IMR-90 (cell line): ENCODE data around the gene COX8A. TPM values are rescaled to one million over a fixed set of nuclear protein-coding genes. Genes with fewer than 3 reads are reported as not detected.
A peak's percentile ranks its signal among the peaks of the same experiment; 100 is the strongest.

ENCODE experiments used
- ATAC-seq: fragments of 200-7000 bp; cut with Tn5 transposase; 2 replicates; pipeline ENCODE4 v1.9.1; 2020; ENCODE audit warnings: low read depth, mild to moderate bottlenecking, moderate library complexity
- BruUV-seq: library from RNA; stranded (reverse); fragments of 400-500 nt; replicated peaks from 2 replicates; lab custom pipeline; 2021; lab: Mats Ljungman, UMichigan
- CTCF ChIA-PET: fragments of 300-600 bp; formaldehyde crosslinking; extraction: SDS; loops from one replicate; lab custom pipeline; 2021; ENCODE audit warnings: antibody characterized with exemption; lab: Yijun Ruan, JAX
- POLR2A ChIA-PET: fragments of 300-600 bp; sonication (Branson Sonifier 250); formaldehyde crosslinking; loops from one replicate; lab custom pipeline; 2022; ENCODE audit warnings: antibody characterized with exemption; ENCODE audit not compliant: unreplicated experiment; lab: Charles Lee
- DNase-seq: peaks from one replicate; pipeline ENCODE4 v3.0.0; 2013
- H2AFZ ChIP-seq: replicated peaks from 2 replicates; pipeline ENCODE3; 2013; ENCODE audit warnings: low read length, mild to moderate bottlenecking; ENCODE audit not compliant: poor library complexity
- H2AK5ac ChIP-seq: 2 replicates; pipeline ENCODE4 v1.6.1; 2013; ENCODE audit warnings: low read depth, low read length, inconsistent platforms
- H2AK9ac ChIP-seq: replicated peaks from 2 replicates; pipeline ENCODE3; 2013; ENCODE audit warnings: mild to moderate bottlenecking, low read depth, low read length, moderate library complexity; ENCODE audit not compliant: poor library complexity
- H2BK120ac ChIP-seq: 2 replicates; pipeline ENCODE4 v1.6.1; 2013; ENCODE audit warnings: low read depth, low read length, inconsistent platforms
- H2BK15ac ChIP-seq: 3 replicates; pipeline ENCODE4 v1.6.1; 2013; ENCODE audit warnings: low read depth, low read length, inconsistent platforms
- H2BK20ac ChIP-seq: 2 replicates; pipeline ENCODE4 v1.6.1; 2013; ENCODE audit warnings: low read depth, mild to moderate bottlenecking, inconsistent platforms, low read length, moderate library complexity
- H2BK5ac ChIP-seq: 2 replicates; pipeline ENCODE4 v1.6.1; 2013; ENCODE audit warnings: mild to moderate bottlenecking, low read depth, low read length, inconsistent platforms; ENCODE audit not compliant: poor library complexity, severe bottlenecking
- H3K14ac ChIP-seq: replicated peaks from 2 replicates; pipeline ENCODE4 v1.6.1; 2013; ENCODE audit warnings: low read depth, low read length, inconsistent platforms
- H3K18ac ChIP-seq: 2 replicates; pipeline ENCODE4 v1.6.1; 2013; ENCODE audit warnings: low read depth, low read length, control low read depth
- H3K23ac ChIP-seq: 2 replicates; pipeline ENCODE4 v1.6.1; 2013; ENCODE audit warnings: low read depth, low read length, inconsistent platforms
- H3K27ac ChIP-seq: 2 replicates; pipeline ENCODE4 v1.5.1; 2013; ENCODE audit warnings: mild to moderate bottlenecking, control low read depth, low read length; ENCODE audit not compliant: insufficient read depth
- H3K27me3 ChIP-seq: 2 replicates; pipeline ENCODE4 v1.6.1; 2013; ENCODE audit warnings: low read length; ENCODE audit not compliant: control insufficient read depth, insufficient read depth
- H3K36me3 ChIP-seq: 2 replicates; pipeline ENCODE4 v1.6.1; 2013; ENCODE audit warnings: low read length, mixed read lengths; ENCODE audit not compliant: control insufficient read depth, insufficient read depth
- H3K4ac ChIP-seq: 2 replicates; pipeline ENCODE4 v1.6.1; 2013; ENCODE audit warnings: low read depth, low read length, inconsistent platforms
- H3K4me1 ChIP-seq: 2 replicates; pipeline ENCODE4 v1.6.1; 2013; ENCODE audit warnings: low read length, mixed read lengths; ENCODE audit not compliant: control insufficient read depth, insufficient read depth
- H3K4me2 ChIP-seq: 2 replicates; pipeline ENCODE4 v1.6.1; 2013; ENCODE audit warnings: low read depth, mild to moderate bottlenecking, control low read depth, low read length, moderate library complexity
- H3K4me3 ChIP-seq: 2 replicates; pipeline ENCODE4 v1.5.1; 2013; ENCODE audit warnings: low read depth, mild to moderate bottlenecking, control low read depth, low read length, moderate library complexity; ENCODE audit not compliant: insufficient read depth
- H3K56ac ChIP-seq: 2 replicates; pipeline ENCODE4 v1.6.1; 2013; ENCODE audit warnings: low read length, inconsistent platforms; ENCODE audit not compliant: insufficient read depth; ENCODE audit errors: extremely low read depth
- H3K79me1 ChIP-seq, 2 experiments: 2 replicates each; pipeline ENCODE4 v1.6.1; 2013; ENCODE audit warnings: low read length in 2 of 2, inconsistent platforms in 1 of 2, low read depth in 1 of 2
- H3K9ac ChIP-seq: 2 replicates; pipeline ENCODE4 v1.6.1; 2013; ENCODE audit warnings: low read depth, low read length, control low read depth
- H3K9me1 ChIP-seq: 2 replicates; pipeline ENCODE4 v1.6.1; 2013; ENCODE audit warnings: low read length, inconsistent platforms; ENCODE audit not compliant: insufficient read depth
- H3K9me3 ChIP-seq: 2 replicates; pipeline ENCODE4 v1.6.1; 2013; ENCODE audit warnings: low read length; ENCODE audit not compliant: control insufficient read depth, insufficient read depth
- H4K20me1 ChIP-seq: 2 replicates; pipeline ENCODE4 v1.6.1; 2013; ENCODE audit warnings: low read length, inconsistent platforms; ENCODE audit not compliant: insufficient read depth
- H4K5ac ChIP-seq: 2 replicates; pipeline ENCODE4 v1.6.1; 2013; ENCODE audit warnings: mild to moderate bottlenecking, low read depth, low read length, control low read depth
- H4K8ac ChIP-seq, 2 experiments: 2 replicates each; pipeline ENCODE4 v1.6.1; 2013; ENCODE audit warnings: low read depth in 2 of 2, low read length in 2 of 2, control low read depth in 1 of 2, inconsistent platforms in 1 of 2
- H4K91ac ChIP-seq: 2 replicates; pipeline ENCODE4 v1.6.1; 2013; ENCODE audit warnings: low read depth, low read length, inconsistent platforms; ENCODE audit not compliant: insufficient read depth
- BHLHE40 ChIP-seq: fragments of 150-350 bp; IDR thresholded peaks from 2 replicates; pipeline ENCODE4 v1.6.1; 2016; ENCODE audit warnings: mild to moderate bottlenecking, low read depth, low read length
- CEBPB ChIP-seq: IDR thresholded peaks from 2 replicates; pipeline ENCODE4 v1.6.1; 2012; ENCODE audit warnings: low read depth, low read length, improper control_type of control experiment
- CHD1 ChIP-seq: IDR thresholded peaks from 2 replicates; pipeline ENCODE4 v1.6.1; 2012; ENCODE audit warnings: low read depth, low read length, improper control_type of control experiment
- CTCF ChIP-seq: conservative IDR thresholded peaks from 2 replicates; pipeline ENCODE4 v1.5.1; 2012; ENCODE audit warnings: mild to moderate bottlenecking, low read depth, low read length, improper control_type of control experiment
- ELK1 ChIP-seq: fragments of 150-350 bp; IDR thresholded peaks from 2 replicates; pipeline ENCODE4 v1.6.1; 2016; ENCODE audit warnings: low read depth, mild to moderate bottlenecking, low read length, moderate library complexity, borderline replicate concordance
- FOS ChIP-seq: fragments of 150-350 bp; IDR thresholded peaks from 2 replicates; pipeline ENCODE4 v1.6.1; 2016; ENCODE audit warnings: low read depth, low read length
- MAFK ChIP-seq: IDR thresholded peaks from 2 replicates; pipeline ENCODE4 v1.6.1; 2012; ENCODE audit warnings: low read depth, low read length, improper control_type of control experiment
- MAZ ChIP-seq: IDR thresholded peaks from 2 replicates; pipeline ENCODE4 v1.6.1; 2012; ENCODE audit warnings: low read depth, mild to moderate bottlenecking, low read length, improper control_type of control experiment, moderate library complexity, borderline replicate concordance
- MXI1 ChIP-seq: IDR thresholded peaks from 2 replicates; pipeline ENCODE4 v1.6.1; 2012; ENCODE audit warnings: low read depth, mild to moderate bottlenecking, low read length, moderate library complexity, borderline replicate concordance
- NFE2L2 ChIP-seq: fragments of 150-350 bp; IDR thresholded peaks from 2 replicates; pipeline ENCODE4 v1.6.1; 2016; ENCODE audit warnings: low read depth, mild to moderate bottlenecking, low read length
- POLR2A ChIP-seq: IDR thresholded peaks from 2 replicates; pipeline ENCODE4 v1.6.1; 2012; ENCODE audit warnings: mild to moderate bottlenecking, low read depth, low read length
- RAD21 ChIP-seq: IDR thresholded peaks from 2 replicates; pipeline ENCODE4 v1.6.1; 2012; ENCODE audit warnings: low read length, improper control_type of control experiment
- RCOR1 ChIP-seq: IDR thresholded peaks from 2 replicates; pipeline ENCODE4 v1.6.1; 2012; ENCODE audit warnings: mild to moderate bottlenecking, low read length, improper control_type of control experiment; ENCODE audit not compliant: insufficient replicate concordance
- RFX5 ChIP-seq: IDR thresholded peaks from 2 replicates; pipeline ENCODE4 v1.8.0; 2012; ENCODE audit warnings: low read depth, mild to moderate bottlenecking, low read length, moderate library complexity
- SMC3 ChIP-seq: fragments of 150-350 bp; IDR thresholded peaks from 2 replicates; pipeline ENCODE4 v1.6.1; 2016; ENCODE audit warnings: low read depth, mild to moderate bottlenecking, antibody characterized with exemption, low read length, moderate library complexity
- USF2 ChIP-seq: fragments of 150-350 bp; IDR thresholded peaks from 2 replicates; pipeline ENCODE4 v1.6.1; 2017; ENCODE audit warnings: mild to moderate bottlenecking, antibody characterized with exemption, low read length, low read depth
- WGBS, 2 experiments: methylation state at CpG; one replicate each; pipeline versions ENCODE4 v1.1.5 to v1.1.7; 2013; ENCODE audit warnings: missing lambda C conversion rate in 2 of 2; ENCODE audit not compliant: insufficient read length in 1 of 2; ENCODE audit errors: extremely low coverage in 2 of 2; 5-methylcytosine and 5-hydroxymethylcytosine counted together
- dilution Hi-C: fragments of 300-500 bp; cut with HindIII; formaldehyde crosslinking; loops from one replicate; pipeline ENCODE4 v1.14.3; 2018; ENCODE audit warnings: low sequenced_read_pairs; ENCODE audit not compliant: unreplicated experiment
- in situ Hi-C: fragments of 300-500 bp; cut with MboI; formaldehyde crosslinking; loops from 3 replicates; pipeline ENCODE4 v1.14.3; 2019; ENCODE audit warnings: low sequenced_read_pairs, inconsistent platforms, mixed read lengths
- intact Hi-C: fragments of 100-400 bp; cut with micrococcal nuclease; formaldehyde crosslinking; loops from 2 replicates; pipeline ENCODE4 v1.10.0; 2022
- polyA plus RNA-seq, 3 experiments: library from polyadenylated mRNA; depleted of rRNA; stranded (reverse); fragments of >200 nt; gene quantifications; 2 replicates each; pipeline ENCODE4 v1.2.3, GENCODE V29; 2012; ENCODE audit warnings: low replicate concordance in 1 of 3
- total RNA-seq: library from RNA; depleted of rRNA; stranded (reverse); fragments of >200 nt; gene quantifications from 2 replicates; pipeline ENCODE4 v1.2.3, GENCODE V29; 2012

Gene COX8A
- total and polyA plus RNA-seq, 2 of the 4 experiments (the other 2 are of a cell fraction), result 250 to 598 TPM

- BruUV-seq, result no TSS peak
- no peak overlapping the region for H3K56ac ChIP-seq
- no peak overlapping the region for H3K14ac ChIP-seq
- H3K27me3 ChIP-seq, result peaks cover 9% of the 10 kb centered on the region
- no peaks in the 10 kb centered on the region for H3K36me3 ChIP-seq
- H4K20me1 ChIP-seq, result 0 out of 2 replicates have a peak, but pooled peaks cover 8% of the 10 kb centered on the region
- H3K4me2 ChIP-seq, result no peak overlapping the region
- H3K23ac ChIP-seq, result no peak overlapping the region
- no peak overlapping the region for H2AFZ ChIP-seq
- TF ChIP-seq ELK1, result no peak
- no peak for TF ChIP-seq MAZ
- TF ChIP-seq RCOR1, result no peak
- no peak for TF ChIP-seq RFX5
- TF ChIP-seq NFE2L2, result no peak
- no peak for TF ChIP-seq CHD1
- no peak for TF ChIP-seq POLR2A
- TF ChIP-seq USF2, result no peak
- no peak for TF ChIP-seq MAFK
- no peak for TF ChIP-seq MXI1
- no peak for TF ChIP-seq BHLHE40
- TF ChIP-seq FOS, result no peak
- no peak for TF ChIP-seq SMC3
- no peak for TF ChIP-seq CEBPB
- no peak for TF ChIP-seq CTCF
- no peak for TF ChIP-seq RAD21
- no peaks in the 10 kb centered on the region for H3K79me1 ChIP-seq
- in situ Hi-C loops (no loop called here), dilution Hi-C loops (no loop called here), intact Hi-C loops (no loop called here)
- H3K9me3 ChIP-seq, result no peaks in the 10 kb centered on the region
- H2AK9ac ChIP-seq, result peak overlapping the region; percentile 37
- no peak overlapping the region for H3K9ac ChIP-seq
- no peak overlapping the region for H2BK5ac ChIP-seq
- 83% methylated on average over 4 of the region's 7 CpGs; no CpG with 5 or more reads in 1 of the 2 experiments for WGBS, 2 experiments
- H3K27ac ChIP-seq, result no peak overlapping the region
- no peak overlapping the region for H2BK120ac ChIP-seq
- no peak overlapping the region for H2BK20ac ChIP-seq
- no peak overlapping the region for H3K4me3 ChIP-seq
- H3K9me1 ChIP-seq, result no peaks in the 10 kb centered on the region
- ChIA-PET POLR2A (no interaction called here), CTCF (no interaction called here)
- H3K4ac ChIP-seq, result no peak overlapping the region
- H3K18ac ChIP-seq, result no peak overlapping the region
- H2AK5ac ChIP-seq, result no peak overlapping the region
- ATAC-seq, result no peak
- no peak overlapping the region for H4K91ac ChIP-seq
- no peak overlapping the region for H2BK15ac ChIP-seq
- H4K5ac ChIP-seq, result no peak overlapping the region
- H4K8ac ChIP-seq, result no peak overlapping the region
- no peaks in the 10 kb centered on the region for H3K4me1 ChIP-seq
- DNase-seq, result no peak
Measured at GRCh38 chr11:64017945-64018224, 43.5 kb downstream of the COX8A start.
